ENCODE results near the gene RAX2.

RAX2 gene

DNA sequence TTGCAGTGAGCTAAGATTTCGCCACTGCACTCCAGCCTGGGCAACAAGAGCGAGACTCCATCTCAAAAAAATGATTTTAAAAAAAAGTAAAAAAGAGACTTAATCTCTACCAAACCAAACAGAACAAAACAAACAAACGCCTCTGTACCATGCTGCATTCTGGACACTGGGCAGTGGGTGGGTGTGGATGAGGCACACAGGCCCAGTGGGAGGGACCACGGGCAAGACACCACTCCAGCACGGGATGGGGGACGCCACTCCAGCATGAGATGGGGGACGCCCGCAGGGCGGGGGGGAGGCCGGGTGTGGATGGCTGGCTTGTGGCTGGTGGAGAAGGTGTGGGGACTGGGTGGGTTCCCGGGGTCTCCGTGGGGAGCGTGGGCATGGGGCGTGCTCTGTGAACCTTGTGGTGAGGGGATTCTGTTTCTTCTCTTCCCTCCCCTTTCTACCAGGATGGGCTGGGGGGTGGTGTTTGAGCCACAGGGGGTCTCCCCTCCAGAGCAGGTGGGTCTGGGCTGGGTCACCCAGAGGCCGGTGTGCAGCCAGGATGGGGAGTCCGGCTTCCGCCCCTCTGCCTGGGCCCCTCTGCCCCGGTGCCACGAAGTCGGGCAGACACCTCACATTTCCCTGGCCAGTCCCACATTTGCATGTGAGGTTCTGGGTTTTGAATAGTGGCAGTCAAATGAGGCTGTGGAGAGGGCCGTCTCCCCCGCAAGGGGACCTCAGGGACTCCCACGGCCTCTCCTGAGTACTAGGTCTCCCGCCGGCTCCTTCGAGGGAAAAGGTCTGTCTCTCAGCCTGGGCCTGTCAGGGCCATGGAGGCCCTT is 38.1 kb upstream of the RAX2 start:
- Histone ChIP-seq H3K9me3 (ENCODE audit: severe bottlenecking) (no peaks in the 10 kb centered on the region), H3K27me3 (ENCODE audit: insufficient read depth, low read depth, severe bottlenecking) (no peaks in the 10 kb centered on the region), H3K4me3 (ENCODE audit: low read depth, low read length) (no peak overlapping the region), H3K36me3 (no peaks in the 10 kb centered on the region), H3K27ac (no peak overlapping the region)
- TF ChIP-seq CTCF (IDR thresholded peaks at IDR 0.05; ENCODE audit: low read depth, low read length): no peak
- no peak for DNase-seq

DNA sequence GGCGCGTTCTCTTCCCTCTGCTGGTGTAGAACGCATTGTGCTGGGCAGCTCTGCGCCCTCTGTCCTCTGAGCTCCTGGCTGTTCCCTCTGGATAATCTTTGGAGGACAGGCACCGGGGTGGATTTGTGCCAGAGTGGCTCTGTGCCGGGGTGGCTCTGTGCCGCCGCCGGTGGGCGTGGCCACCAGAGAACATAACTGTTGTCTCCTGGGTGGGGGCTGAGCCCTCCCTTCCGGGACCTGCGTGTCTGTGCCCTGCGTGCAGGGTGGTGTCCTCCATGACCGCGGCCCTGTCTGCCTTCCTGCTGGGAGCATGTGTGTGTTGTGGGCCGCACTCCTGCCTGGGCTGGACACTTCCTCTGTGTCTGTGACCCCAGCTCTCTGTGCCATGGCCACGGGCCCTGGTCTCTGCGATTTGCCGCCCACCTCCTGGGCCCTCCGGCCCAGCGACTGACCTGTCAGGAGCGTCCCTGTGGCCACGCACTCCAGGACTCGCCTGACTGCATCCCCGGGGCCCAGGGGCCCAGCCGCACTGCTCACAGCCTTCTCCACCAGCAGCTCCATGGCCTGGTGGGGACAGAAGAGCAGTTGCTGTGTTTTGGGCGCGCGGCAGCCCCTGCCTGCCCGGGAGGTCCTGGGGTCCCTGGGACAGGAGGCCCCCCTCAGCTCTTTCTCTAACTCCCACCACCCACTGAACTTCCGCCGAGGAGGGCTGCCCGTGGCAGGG is 36.6 kb upstream of the RAX2 start:
- Histone ChIP-seq H3K9me3 (ENCODE audit: severe bottlenecking) (no peaks in the 10 kb centered on the region), H3K4me3 (ENCODE audit: low read depth, low read length) (no peak overlapping the region), H3K27me3 (ENCODE audit: insufficient read depth, low read depth, severe bottlenecking) (no peaks in the 10 kb centered on the region), H3K27ac (no peak overlapping the region), H3K36me3 (no peaks in the 10 kb centered on the region)
- no peak for DNase-seq
- no peak for TF ChIP-seq CTCF (IDR thresholded peaks at IDR 0.05; ENCODE audit: low read depth, low read length)

GRCh38 chr19:3807574-3808354 is 35.7 kb upstream of the RAX2 start:
- Histone ChIP-seq H3K36me3 (no peaks in the 10 kb centered on the region), H3K27ac (no peak overlapping the region), H3K27me3 (ENCODE audit: insufficient read depth, low read depth, severe bottlenecking) (no peaks in the 10 kb centered on the region), H3K4me3 (ENCODE audit: low read depth, low read length) (no peak overlapping the region), H3K9me3 (ENCODE audit: severe bottlenecking) (no peaks in the 10 kb centered on the region)
- DNase-seq: no peak
- TF ChIP-seq CTCF (IDR thresholded peaks at IDR 0.05; ENCODE audit: low read depth, low read length): no peak

DNA sequence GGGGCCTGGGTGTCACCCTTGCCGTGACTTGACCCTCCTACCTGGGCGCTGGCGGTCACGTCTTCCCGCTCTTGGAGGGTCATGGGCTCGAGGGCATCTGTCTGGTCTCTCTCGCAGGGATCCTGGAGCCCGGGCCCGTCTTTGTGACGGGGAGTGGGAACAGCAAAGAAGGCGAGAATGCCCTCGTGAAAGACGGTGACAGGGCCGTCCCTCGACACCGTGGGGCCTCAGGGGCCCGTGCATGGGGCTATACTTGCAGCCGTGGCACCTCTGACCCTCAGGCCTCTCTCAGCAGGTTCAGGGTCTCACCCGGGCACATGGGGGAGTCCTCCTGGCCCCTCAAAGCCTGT is 35.1 kb upstream of the RAX2 start:
- no peak for TF ChIP-seq CTCF (IDR thresholded peaks at IDR 0.05; ENCODE audit: low read depth, low read length)

DNA sequence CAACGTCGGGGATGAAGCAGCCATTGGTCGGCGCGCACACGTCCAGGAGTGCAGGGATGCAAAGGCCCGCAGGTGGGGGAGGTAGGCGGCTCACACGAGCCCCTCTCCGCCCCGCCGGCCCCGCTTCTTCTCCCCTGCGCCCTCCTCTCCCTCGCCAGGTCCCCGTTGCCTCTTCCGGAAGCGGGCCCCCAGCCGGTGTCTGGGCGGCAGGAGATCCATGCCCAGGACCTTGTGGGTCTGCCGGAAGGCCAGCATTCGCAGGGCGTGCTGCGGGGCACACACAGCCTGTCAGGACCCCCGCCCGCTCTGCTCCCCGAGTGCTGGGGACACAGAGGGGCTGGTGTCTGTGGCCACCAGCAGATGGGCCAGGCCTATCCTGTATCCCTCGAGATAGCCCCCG is 33.8 kb upstream of the RAX2 start:
- Histone ChIP-seq H3K9me3 (ENCODE audit: severe bottlenecking) (no peaks in the 10 kb centered on the region), H3K36me3 (no peaks in the 10 kb centered on the region), H3K27me3 (ENCODE audit: insufficient read depth, low read depth, severe bottlenecking) (no peaks in the 10 kb centered on the region), H3K27ac (no peak overlapping the region), H3K4me3 (ENCODE audit: low read depth, low read length) (no peak overlapping the region)
- TF ChIP-seq CTCF (IDR thresholded peaks at IDR 0.05; ENCODE audit: low read depth, low read length): no peak
- DNase-seq: no peak

More for the DNA sequence above, 35.1 kb upstream of the RAX2 start:
- Histone ChIP-seq H3K36me3 (no peaks in the 10 kb centered on the region), H3K4me3 (ENCODE audit: low read depth, low read length) (no peak overlapping the region), H3K9me3 (ENCODE audit: severe bottlenecking) (no peaks in the 10 kb centered on the region), H3K27me3 (ENCODE audit: insufficient read depth, low read depth, severe bottlenecking) (no peaks in the 10 kb centered on the region), H3K27ac (no peak overlapping the region)
- no peak for DNase-seq
